ENCODE measurements around the gene ASIC1.

DNA sequence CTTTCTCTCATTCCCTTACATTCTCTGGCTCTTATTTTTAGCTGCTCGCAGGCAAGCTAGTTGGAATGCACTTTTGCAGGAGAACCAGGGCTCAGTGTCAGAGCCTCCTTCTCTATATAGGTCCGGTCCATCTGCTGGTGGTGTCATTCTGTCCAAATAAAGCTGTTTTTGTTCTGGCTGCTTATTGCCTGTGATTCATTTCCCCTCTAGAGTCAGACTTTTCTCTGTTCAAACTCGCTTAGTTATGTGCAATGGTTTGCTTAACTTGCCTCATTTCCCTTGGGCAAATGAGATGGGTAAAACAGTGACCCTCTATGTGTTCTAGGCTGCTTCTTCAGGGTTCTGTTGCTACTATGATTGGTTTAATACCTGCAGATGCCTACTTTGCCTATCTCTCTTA, 30.6 kb downstream of the ASIC1 start:
- TF ChIP-seq POLR2A (IDR thresholded peaks at IDR 0.05; ENCODE audit: low read length) (no peak), GATA1 (IDR thresholded peaks at IDR 0.05; ENCODE audit: low read depth, low read length) (no peak)
